Right hindlimb (tissue), 1 donor: Measurements from ENCODE around the gene CERS3.

Experiments used
- DNase-seq: peaks from one replicate; pipeline ENCODE4 v3.0.0-alpha.2; 2018

Gene CERS3

GRCh38 chr15:100528833-100529428 lies at the start of gene CERS3:
Gene CERS3 (minus strand): TSS chr15:100528950. CDS start chr15:100501849, 27,101 bp downstream.
- DNase-seq: no peak

- DNase-seq: no peak
Measured at GRCh38 chr15:100573526-100573925, 44.8 kb upstream of the CERS3 start.

GRCh38 chr15:100572362-100572983 lies 43.7 kb upstream of the CERS3 start:
- DNase-seq: no peak

GRCh38 chr15:100571592-100572167 lies 42.9 kb upstream of the CERS3 start:
- DNase-seq: no peak

GRCh38 chr15:100570735-100571313 lies 42.1 kb upstream of the CERS3 start:
- DNase-seq: no peak

- DNase-seq: no peak
Measured at GRCh38 chr15:100570275-100570674, 41.5 kb upstream of the CERS3 start.

- no peak for DNase-seq
Measured at GRCh38 chr15:100569391-100569790, 40.6 kb upstream of the CERS3 start.

- DNase-seq: no peak
Measured at GRCh38 chr15:100566850-100567628, 38.3 kb upstream of the CERS3 start.

GRCh38 chr15:100565591-100565990 lies 36.8 kb upstream of the CERS3 start:
- DNase-seq: no peak

GRCh38 chr15:100560323-100560722 lies 31.6 kb upstream of the CERS3 start:
- DNase-seq: no peak

GRCh38 chr15:100559330-100559729 lies 30.6 kb upstream of the CERS3 start:
- no peak for DNase-seq

GRCh38 chr15:100558771-100559254 lies 30.1 kb upstream of the CERS3 start:
- no peak for DNase-seq

- DNase-seq: no peak
Measured at GRCh38 chr15:100553468-100553867, 24.7 kb upstream of the CERS3 start.

GRCh38 chr15:100547961-100548360 lies 19.2 kb upstream of the CERS3 start:
- no peak for DNase-seq

- DNase-seq: no peak
Measured at GRCh38 chr15:100544946-100545345, 16.2 kb upstream of the CERS3 start.

- no peak for DNase-seq
Measured at GRCh38 chr15:100544338-100544841, 15.6 kb upstream of the CERS3 start.

- DNase-seq: no peak
Measured at GRCh38 chr15:100542290-100542689, 13.5 kb upstream of the CERS3 start.

- DNase-seq: no peak
Measured at GRCh38 chr15:100537331-100537730, 8.6 kb upstream of the CERS3 start.

- DNase-seq: no peak
Measured at GRCh38 chr15:100536733-100537132, 8.0 kb upstream of the CERS3 start.

- no peak for DNase-seq
Measured at GRCh38 chr15:100533886-100534285, 5.1 kb upstream of the CERS3 start.

GRCh38 chr15:100531823-100532327 lies 3.1 kb upstream of the CERS3 start:
- DNase-seq: no peak

GRCh38 chr15:100531204-100531603 lies 2.5 kb upstream of the CERS3 start:
- DNase-seq: no peak

- DNase-seq: no peak
Measured at GRCh38 chr15:100529556-100529955, 806 bp upstream of the CERS3 start.
